MM.1S (cell line): ENCODE data around the gene HTR7.

Experiments used
- EZH2 ChIP-seq: fragments of 300-600 bp; sonication (generic); optimal IDR thresholded peaks from 2 replicates; pipeline ENCODE3; 2017; ENCODE audit warnings: low read depth, mild to moderate bottlenecking, antibody characterized with exemption, low read length, mixed read lengths
- EZH2phosphoT487 ChIP-seq: fragments of 300-600 bp; sonication (generic); IDR thresholded peaks from 2 replicates; pipeline ENCODE4 v1.6.1; 2018; ENCODE audit warnings: antibody characterized with exemption, low read length
- TF ChIP-seq, protein P1 (sequence below): fragments of 300-600 bp; sonication (generic); IDR thresholded peaks from 2 replicates; pipeline ENCODE4 v1.5.1; 2016; ENCODE audit warnings: antibody characterized with exemption, low read length, mixed read lengths

DNA sequence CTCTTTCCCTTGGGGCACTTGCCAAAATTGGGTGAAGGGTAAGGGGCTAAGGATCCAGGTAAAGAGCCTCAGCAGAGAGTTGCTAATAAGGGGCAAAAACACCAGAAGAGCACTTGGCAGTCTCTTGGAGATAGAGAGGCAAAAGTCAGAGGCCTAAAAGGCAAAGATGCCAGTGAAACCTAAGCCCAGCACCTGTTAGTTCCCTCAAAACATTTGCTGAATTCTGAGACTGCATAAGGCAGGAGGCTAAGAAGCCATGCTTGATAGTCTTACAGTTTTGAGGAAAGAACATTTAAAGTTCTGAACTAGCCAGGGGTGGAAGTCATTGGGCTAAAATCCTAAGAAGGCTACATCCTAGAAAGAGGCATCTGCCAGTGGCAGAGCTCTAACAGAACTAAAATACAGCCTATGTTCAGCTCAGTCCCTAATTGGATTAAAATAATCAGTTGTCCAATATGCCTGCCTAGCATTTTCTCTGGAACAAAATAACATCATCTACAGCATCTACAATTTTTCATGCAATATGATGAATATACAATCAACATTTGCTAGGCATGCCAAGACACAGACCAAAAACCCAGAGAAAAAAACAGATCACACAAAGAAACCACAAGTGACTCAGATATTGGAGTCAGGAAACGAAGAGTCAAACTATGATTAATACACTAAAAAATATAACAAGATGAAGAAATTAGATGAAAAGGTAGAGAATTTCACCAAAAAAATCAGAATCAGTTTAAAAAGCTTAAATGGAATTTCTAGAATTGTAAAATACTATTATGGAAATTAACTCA is 7.7 kb downstream of the HTR7 start:
- TF ChIP-seq, protein P1, sequence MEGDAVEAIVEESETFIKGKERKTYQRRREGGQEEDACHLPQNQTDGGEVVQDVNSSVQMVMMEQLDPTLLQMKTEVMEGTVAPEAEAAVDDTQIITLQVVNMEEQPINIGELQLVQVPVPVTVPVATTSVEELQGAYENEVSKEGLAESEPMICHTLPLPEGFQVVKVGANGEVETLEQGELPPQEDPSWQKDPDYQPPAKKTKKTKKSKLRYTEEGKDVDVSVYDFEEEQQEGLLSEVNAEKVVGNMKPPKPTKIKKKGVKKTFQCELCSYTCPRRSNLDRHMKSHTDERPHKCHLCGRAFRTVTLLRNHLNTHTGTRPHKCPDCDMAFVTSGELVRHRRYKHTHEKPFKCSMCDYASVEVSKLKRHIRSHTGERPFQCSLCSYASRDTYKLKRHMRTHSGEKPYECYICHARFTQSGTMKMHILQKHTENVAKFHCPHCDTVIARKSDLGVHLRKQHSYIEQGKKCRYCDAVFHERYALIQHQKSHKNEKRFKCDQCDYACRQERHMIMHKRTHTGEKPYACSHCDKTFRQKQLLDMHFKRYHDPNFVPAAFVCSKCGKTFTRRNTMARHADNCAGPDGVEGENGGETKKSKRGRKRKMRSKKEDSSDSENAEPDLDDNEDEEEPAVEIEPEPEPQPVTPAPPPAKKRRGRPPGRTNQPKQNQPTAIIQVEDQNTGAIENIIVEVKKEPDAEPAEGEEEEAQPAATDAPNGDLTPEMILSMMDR = no peak
- no peak for TF ChIP-seq EZH2phosphoT487
- TF ChIP-seq EZH2 = no peak
